ENCODE results near the gene RPL37A. TPM values are rescaled to one million over a fixed set of nuclear protein-coding genes. Genes with fewer than 3 reads are reported as not detected.

Gene RPL37A
- total RNA-seq, 2 experiments from 2014 or later = 4,110 to 4,316 TPM

- H3K4me3 Mint-ChIP-seq = no peak overlapping the region
Observed at GRCh38 chr2:216525972-216526371, 27.3 kb downstream of the RPL37A start.

DNA sequence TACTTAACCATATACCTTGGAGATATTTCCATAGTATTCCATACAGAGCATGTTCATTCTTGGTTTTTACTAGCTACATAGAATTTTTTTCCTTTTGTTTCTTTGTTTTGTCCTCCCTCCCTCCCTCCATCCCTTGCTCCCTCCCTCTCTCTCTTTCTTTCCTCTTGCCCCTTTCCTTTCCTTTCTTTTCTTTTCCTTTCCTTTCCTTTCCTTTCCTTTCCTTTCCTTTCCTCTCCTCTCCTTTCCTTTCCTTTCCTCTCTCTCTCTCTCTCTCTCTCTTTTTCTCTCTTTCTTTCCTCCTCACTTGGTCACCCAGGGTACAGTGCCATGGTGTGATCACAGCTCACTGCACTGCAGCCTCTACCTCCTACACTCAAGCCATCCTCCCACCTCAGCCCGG lies 28.3 kb downstream of the RPL37A start:
- ChIA-PET POLR2A (interaction anchor here (0.6 kb wide), 1 partner anchor 305 kb away, joined by 3 read pairs; no protein-coding TSS in a partner anchor), CTCF (interaction anchor here (0.8 to 13.5 kb wide), 2 partner anchors 18 to 137 kb away, joined by 4 to 311 read pairs; no protein-coding TSS in a partner anchor)
- Mint-ChIP-seq H3K4me3 (no peak overlapping the region), H3K9me3 (no peaks in the 10 kb centered on the region), H3K27me3 (no peaks in the 10 kb centered on the region), H3K36me3 (ENCODE audit: low read depth) (peaks cover 6% of the 10 kb centered on the region), H3K4me1 (ENCODE audit: low read depth) (no peaks in the 10 kb centered on the region), H3K27ac (no peak overlapping the region)
- TF ChIP-seq, protein P1, sequence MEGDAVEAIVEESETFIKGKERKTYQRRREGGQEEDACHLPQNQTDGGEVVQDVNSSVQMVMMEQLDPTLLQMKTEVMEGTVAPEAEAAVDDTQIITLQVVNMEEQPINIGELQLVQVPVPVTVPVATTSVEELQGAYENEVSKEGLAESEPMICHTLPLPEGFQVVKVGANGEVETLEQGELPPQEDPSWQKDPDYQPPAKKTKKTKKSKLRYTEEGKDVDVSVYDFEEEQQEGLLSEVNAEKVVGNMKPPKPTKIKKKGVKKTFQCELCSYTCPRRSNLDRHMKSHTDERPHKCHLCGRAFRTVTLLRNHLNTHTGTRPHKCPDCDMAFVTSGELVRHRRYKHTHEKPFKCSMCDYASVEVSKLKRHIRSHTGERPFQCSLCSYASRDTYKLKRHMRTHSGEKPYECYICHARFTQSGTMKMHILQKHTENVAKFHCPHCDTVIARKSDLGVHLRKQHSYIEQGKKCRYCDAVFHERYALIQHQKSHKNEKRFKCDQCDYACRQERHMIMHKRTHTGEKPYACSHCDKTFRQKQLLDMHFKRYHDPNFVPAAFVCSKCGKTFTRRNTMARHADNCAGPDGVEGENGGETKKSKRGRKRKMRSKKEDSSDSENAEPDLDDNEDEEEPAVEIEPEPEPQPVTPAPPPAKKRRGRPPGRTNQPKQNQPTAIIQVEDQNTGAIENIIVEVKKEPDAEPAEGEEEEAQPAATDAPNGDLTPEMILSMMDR (IDR thresholded peaks at IDR 0.05) = no peak
- ATAC-seq (no peak), DNase-seq (no peak)
- intact Hi-C loops (cut with micrococcal nuclease) = no loop called here

More at GRCh38 chr2:216525972-216526371, 27.3 kb downstream of the RPL37A start:
- Mint-ChIP-seq H3K27ac (no peak overlapping the region), H3K27me3 (no peaks in the 10 kb centered on the region), H3K9me3 (no peaks in the 10 kb centered on the region), H3K36me3 (ENCODE audit: low read depth) (peaks cover 6% of the 10 kb centered on the region), H3K4me1 (ENCODE audit: low read depth) (no peaks in the 10 kb centered on the region)
- DNase-seq (no peak), ATAC-seq (no peak)
- TF ChIP-seq, protein P1 (IDR thresholded peaks at IDR 0.05) = no peak
- ChIA-PET CTCF (interaction anchor here (0.8 to 13.5 kb wide), 2 partner anchors 17 to 138 kb away, joined by 4 to 311 read pairs; no protein-coding TSS in a partner anchor), POLR2A (no interaction called here)
- intact Hi-C loops (cut with micrococcal nuclease) = no loop called here

DNA sequence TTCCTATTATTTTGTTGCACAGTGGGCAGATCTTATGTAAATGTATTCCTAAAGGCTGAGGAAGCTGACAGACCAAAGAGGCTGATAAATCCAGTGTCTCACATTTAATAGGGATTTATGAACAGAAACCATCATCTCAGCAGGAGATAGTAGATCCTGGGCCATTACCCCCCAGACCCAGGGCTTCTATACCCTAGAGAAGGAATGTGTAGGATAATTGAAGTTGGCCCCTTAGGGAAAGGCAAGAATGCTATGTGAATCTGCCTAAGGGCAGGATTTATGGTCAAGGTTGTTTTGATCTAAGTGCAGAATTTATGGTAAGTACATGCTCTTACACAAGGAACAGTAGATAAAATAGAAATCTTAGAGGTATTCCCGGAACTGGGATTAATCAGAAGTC lies 29.0 kb downstream of the RPL37A start:
- ChIA-PET POLR2A (no interaction called here), CTCF (interaction anchor here (13.5 kb wide), 1 partner anchor 137 kb away, joined by 311 read pairs; no protein-coding TSS in a partner anchor)
- Mint-ChIP-seq H3K27me3 (no peaks in the 10 kb centered on the region), H3K36me3 (ENCODE audit: low read depth) (peaks cover 6% of the 10 kb centered on the region), H3K4me3 (no peak overlapping the region), H3K27ac (no peak overlapping the region), H3K4me1 (ENCODE audit: low read depth) (no peaks in the 10 kb centered on the region), H3K9me3 (no peaks in the 10 kb centered on the region)
- ATAC-seq (no peak), DNase-seq (no peak)
- TF ChIP-seq, protein P1 (IDR thresholded peaks at IDR 0.05) = no peak
- intact Hi-C loops (cut with micrococcal nuclease) = no loop called here

DNA sequence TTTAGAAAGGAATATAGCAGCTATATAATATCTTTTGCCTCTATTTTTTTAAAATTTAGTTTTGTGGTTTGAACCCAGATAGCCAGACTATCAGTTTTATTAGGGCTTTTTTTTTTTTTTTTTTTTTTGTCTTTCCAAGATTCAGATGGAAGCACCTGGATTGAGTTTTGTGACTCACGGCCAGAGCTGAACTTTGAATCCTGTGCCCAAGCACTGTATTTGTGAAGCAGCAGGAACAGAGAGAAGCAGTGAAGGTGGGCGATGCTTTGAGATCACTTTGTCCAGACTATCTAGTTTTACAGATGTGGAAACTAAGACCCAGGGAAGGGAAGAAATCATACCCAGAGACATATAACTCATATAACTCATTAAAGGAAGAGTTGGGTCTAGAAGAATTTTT lies 33.9 kb downstream of the RPL37A start:
- Mint-ChIP-seq H3K4me3 (no peak overlapping the region), H3K27me3 (peaks cover 2% of the 10 kb centered on the region), H3K36me3 (ENCODE audit: low read depth) (no peaks in the 10 kb centered on the region), H3K27ac (no peak overlapping the region), H3K4me1 (ENCODE audit: low read depth) (no peaks in the 10 kb centered on the region), H3K9me3 (no peaks in the 10 kb centered on the region)
- DNase-seq (no peak), ATAC-seq (no peak)
- ChIA-PET POLR2A (no interaction called here), CTCF (interaction anchor here (0.7 to 1.8 kb wide), 4 partner anchors 9 to 953 kb away, joined by 3 to 5 read pairs (median 4); no protein-coding TSS in a partner anchor)
- TF ChIP-seq, protein P1 (IDR thresholded peaks at IDR 0.05) = no peak
- intact Hi-C loops (cut with micrococcal nuclease) = no loop called here

- no peak overlapping the region for H3K4me3 Mint-ChIP-seq
- no peaks in the 10 kb centered on the region for H3K36me3 Mint-ChIP-seq (ENCODE audit: low read depth)
- ChIA-PET CTCF (interaction anchor here (1.1 kb wide), 1 partner anchor 133 kb away, joined by 3 read pairs; no protein-coding TSS in a partner anchor), POLR2A (interaction anchor here (0.7 to 0.9 kb wide), 2 partner anchors 32 to 71 kb away, joined by 3 read pairs; no protein-coding TSS in a partner anchor)
- TF ChIP-seq, protein P1 (IDR thresholded peaks at IDR 0.05) = no peak
- H3K4me1 Mint-ChIP-seq (ENCODE audit: low read depth) = no peaks in the 10 kb centered on the region
- DNase-seq = no peak
- intact Hi-C loops (cut with micrococcal nuclease) = no loop called here
- H3K9me3 Mint-ChIP-seq = no peaks in the 10 kb centered on the region
- H3K27ac Mint-ChIP-seq = no peak overlapping the region
- peaks cover 2% of the 10 kb centered on the region for H3K27me3 Mint-ChIP-seq
- ATAC-seq = no peak
Observed at GRCh38 chr2:216533609-216534008, 35.0 kb downstream of the RPL37A start.

All from activated CD8-positive, alpha-beta T cell treated with anti-CD3 and anti-CD28 coated beads for 36 hours (primary cell).